ENCODE measurements around the gene GNS. TPM values are rescaled to one million over a fixed set of nuclear protein-coding genes. Genes with fewer than 3 reads are reported as not detected.

Gene GNS
- total and polyA plus RNA-seq, 2 donors (not counting 3 experiments of a cell fraction or from before 2014, with no cell fraction given), result 107 to 142 TPM

- Histone ChIP-seq H3K27ac (ENCODE audit: insufficient read depth, low read depth, low read length) (no peak overlapping the region), H3K36me3 (ENCODE audit: control insufficient read depth in 2 of 2, extremely low read depth in 1 of 2, insufficient read depth in 2 of 2, low read length in 2 of 2) (peaks cover 5 to 26% of the 10 kb centered on the region in 2 experiments), H2AFZ (ENCODE audit: low read depth, low read length) (no peak overlapping the region), H3K79me2 (ENCODE audit: control insufficient read depth, insufficient read depth, low read length) (no peaks in the 10 kb centered on the region), H3K9ac (replicated peaks; ENCODE audit: extremely low read depth, insufficient read depth, low read length) (no peak overlapping the region), H4K20me1 (replicated peaks; ENCODE audit: control insufficient read depth, extremely low read depth, insufficient read depth, low read length) (no peaks in the 10 kb centered on the region), H3K4me3 (replicated peaks in 1 of 3; ENCODE audit: insufficient read depth in 1 of 3, low read depth in 1 of 3, low read length in 3 of 3) (no peak overlapping the region), H3K9me1 (replicated peaks; ENCODE audit: control insufficient read depth, extremely low read depth, insufficient read depth, low read length) (no peaks in the 10 kb centered on the region), H3K27me3 (ENCODE audit: control insufficient read depth in 2 of 2, insufficient read depth in 2 of 2, low read length in 2 of 2) (no peaks in the 10 kb centered on the region), H3K4me1 (ENCODE audit: control insufficient read depth, extremely low read depth, insufficient read depth, low read length) (no peaks in the 10 kb centered on the region), H3K4me2 (ENCODE audit: insufficient read depth, low read length) (no peak overlapping the region), H3K9me3 (replicated peaks; ENCODE audit: control insufficient read depth, insufficient read depth, low read length) (no peaks in the 10 kb centered on the region)
- TF ChIP-seq JUN (IDR thresholded peaks at IDR 0.05; ENCODE audit: borderline replicate concordance, insufficient read depth, insufficient read length, low read depth), result no peak
- no peak for TF ChIP-seq POLR2AphosphoS5 (IDR thresholded peaks at IDR 0.05; ENCODE audit: insufficient read depth, low read depth, low read length)
- TF ChIP-seq GATA2 (IDR thresholded peaks at IDR 0.05; ENCODE audit: insufficient read depth, insufficient read length, low read depth, low read length), result no peak
- no peak for TF ChIP-seq CTCF (IDR thresholded peaks at IDR 0.05; ENCODE audit: extremely low read depth in 1 of 2, insufficient read depth in 1 of 2, low read depth in 1 of 2, low read length in 2 of 2)
- no peak for TF ChIP-seq POLR2A (IDR thresholded peaks at IDR 0.05; ENCODE audit: low read depth, low read length)
- TF ChIP-seq MYC (IDR thresholded peaks at IDR 0.05; ENCODE audit: low read depth, low read length), result no peak
- no peak for TF ChIP-seq EZH2 (IDR thresholded peaks at IDR 0.05; ENCODE audit: borderline replicate concordance, low read depth, low read length, severe bottlenecking)
- no peak for TF ChIP-seq MAX (IDR thresholded peaks at IDR 0.05; ENCODE audit: insufficient read depth, insufficient read length)
- intact Hi-C loops (cut with micrococcal nuclease) (no loop called here), dilution Hi-C loops (cut with MboI; ENCODE audit: extremely low pct_ligation_motif_present, low sequenced_read_pairs) (no loop called here)
- FAIRE-seq (no peak), DNase-seq (ENCODE audit: low read depth, low spot score) (no peak)
- POLR2A ChIA-PET, result no interaction called here
- CTCF ChIA-PET, result interaction anchor here (1.5 kb wide), 1 partner anchor 13 kb away, joined by 5 read pairs; no protein-coding TSS in a partner anchor
- no TSS peak for BruUV-seq (replicated peaks)
Observed at GRCh38 chr12:64722835-64723234, 36.4 kb downstream of the GNS start.

Measured in endothelial cell of umbilical vein (primary cell).